ENCODE data around the gene TMED1.

GRCh38 chr19:10852098-10852800 is 16.2 kb upstream of the TMED1 start:
- TF ChIP-seq EZH2 (IDR thresholded peaks at IDR 0.05; ENCODE audit: low read depth) (no peak), CTCF (conservative IDR thresholded peaks at IDR 0.05) (no peak)
